Measurements from ENCODE around the gene CA5A. TPM values are rescaled to one million over a fixed set of nuclear protein-coding genes. Genes with fewer than 3 reads are reported as not detected.

Gene CA5A
- total and polyA plus RNA-seq, 2 of the 13 experiments (the other 11 are each of a cell fraction or from before 2014, with no cell fraction given) = 66.8 to 106 TPM

GRCh38 chr16:87847785-87848675 lies 88.3 kb downstream of the CA5A start (continued):
- TF ChIP-seq ZNF616 (CRISPR knock-in tag; IDR thresholded peaks at IDR 0.05; ENCODE audit: low read depth) = peak; percentile 55; the same call in 1 of the 2 replicates
- 0 out of 2 replicates have a peak, but pooled peaks have one; percentile 87 for TF ChIP-seq ZBTB46 (CRISPR knock-in tag; IDR thresholded peaks at IDR 0.05; ENCODE audit: borderline replicate concordance)
- no peak for TF ChIP-seq ZNF674 (CRISPR knock-in tag; IDR thresholded peaks at IDR 0.05; ENCODE audit: low read depth)
- no peak for TF ChIP-seq KLF11 (CRISPR knock-in tag; IDR thresholded peaks at IDR 0.05)
- TF ChIP-seq ZNF615 (CRISPR knock-in tag; IDR thresholded peaks at IDR 0.05; ENCODE audit: borderline replicate concordance) = no peak
- TF ChIP-seq, protein P1, sequence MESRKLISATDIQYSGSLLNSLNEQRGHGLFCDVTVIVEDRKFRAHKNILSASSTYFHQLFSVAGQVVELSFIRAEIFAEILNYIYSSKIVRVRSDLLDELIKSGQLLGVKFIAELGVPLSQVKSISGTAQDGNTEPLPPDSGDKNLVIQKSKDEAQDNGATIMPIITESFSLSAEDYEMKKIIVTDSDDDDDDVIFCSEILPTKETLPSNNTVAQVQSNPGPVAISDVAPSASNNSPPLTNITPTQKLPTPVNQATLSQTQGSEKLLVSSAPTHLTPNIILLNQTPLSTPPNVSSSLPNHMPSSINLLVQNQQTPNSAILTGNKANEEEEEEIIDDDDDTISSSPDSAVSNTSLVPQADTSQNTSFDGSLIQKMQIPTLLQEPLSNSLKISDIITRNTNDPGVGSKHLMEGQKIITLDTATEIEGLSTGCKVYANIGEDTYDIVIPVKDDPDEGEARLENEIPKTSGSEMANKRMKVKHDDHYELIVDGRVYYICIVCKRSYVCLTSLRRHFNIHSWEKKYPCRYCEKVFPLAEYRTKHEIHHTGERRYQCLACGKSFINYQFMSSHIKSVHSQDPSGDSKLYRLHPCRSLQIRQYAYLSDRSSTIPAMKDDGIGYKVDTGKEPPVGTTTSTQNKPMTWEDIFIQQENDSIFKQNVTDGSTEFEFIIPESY (CRISPR knock-in tag; IDR thresholded peaks at IDR 0.05) = peak; percentile 46
- TF ChIP-seq POLR2AphosphoS5 (IDR thresholded peaks at IDR 0.05; ENCODE audit: low read depth, low read length) = peak; percentile 52
- TF ChIP-seq ZFP37 (CRISPR knock-in tag; IDR thresholded peaks at IDR 0.05; ENCODE audit: borderline replicate concordance) = peak; percentile 13
- TF ChIP-seq MYC (CRISPR knock-in tag; IDR thresholded peaks at IDR 0.05; ENCODE audit: borderline replicate concordance) = peak; percentile 80; the same call in 1 of the 2 replicates
- TF ChIP-seq ZBTB3 (CRISPR knock-in tag; IDR thresholded peaks at IDR 0.05; ENCODE audit: borderline replicate concordance, low read depth) = no peak
- peak; percentile 89; the same call in 1 of the 2 replicates for TF ChIP-seq CBX5 (CRISPR knock-in tag; IDR thresholded peaks at IDR 0.05; ENCODE audit: borderline replicate concordance)
- TF ChIP-seq ZSCAN5A (CRISPR knock-in tag; IDR thresholded peaks at IDR 0.05; ENCODE audit: borderline replicate concordance) = no peak
- TF ChIP-seq TAF1 (CRISPR knock-in tag; IDR thresholded peaks at IDR 0.05) = peak; percentile 60
- TF ChIP-seq, protein P2, sequence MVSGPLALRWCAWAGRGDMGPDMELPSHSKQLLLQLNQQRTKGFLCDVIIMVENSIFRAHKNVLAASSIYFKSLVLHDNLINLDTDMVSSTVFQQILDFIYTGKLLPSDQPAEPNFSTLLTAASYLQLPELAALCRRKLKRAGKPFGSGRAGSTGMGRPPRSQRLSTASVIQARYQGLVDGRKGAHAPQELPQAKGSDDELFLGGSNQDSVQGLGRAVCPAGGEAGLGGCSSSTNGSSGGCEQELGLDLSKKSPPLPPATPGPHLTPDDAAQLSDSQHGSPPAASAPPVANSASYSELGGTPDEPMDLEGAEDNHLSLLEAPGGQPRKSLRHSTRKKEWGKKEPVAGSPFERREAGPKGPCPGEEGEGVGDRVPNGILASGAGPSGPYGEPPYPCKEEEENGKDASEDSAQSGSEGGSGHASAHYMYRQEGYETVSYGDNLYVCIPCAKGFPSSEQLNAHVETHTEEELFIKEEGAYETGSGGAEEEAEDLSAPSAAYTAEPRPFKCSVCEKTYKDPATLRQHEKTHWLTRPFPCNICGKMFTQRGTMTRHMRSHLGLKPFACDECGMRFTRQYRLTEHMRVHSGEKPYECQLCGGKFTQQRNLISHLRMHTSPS (CRISPR knock-in tag; IDR thresholded peaks at IDR 0.05; ENCODE audit: low read depth) = peak; percentile 92
- no peak for TF ChIP-seq MZF1 (CRISPR knock-in tag; IDR thresholded peaks at IDR 0.05; ENCODE audit: borderline replicate concordance)
- peak; percentile 59; the same call in 1 of the 2 replicates for TF ChIP-seq AKAP8 (CRISPR knock-in tag; IDR thresholded peaks at IDR 0.05)
- peak; percentile 61; the same call in 1 of the 2 replicates for TF ChIP-seq ZNF816 (CRISPR knock-in tag; IDR thresholded peaks at IDR 0.05; ENCODE audit: borderline replicate concordance)
- peak; percentile 95 for TF ChIP-seq MED13 (CRISPR knock-in tag; IDR thresholded peaks at IDR 0.05)
- peak; percentile 81; the same call in 1 of the 2 replicates for TF ChIP-seq ARID3A (IDR thresholded peaks at IDR 0.05; ENCODE audit: low read depth, low read length)
